Measurements from ENCODE around the gene LCN6. TPM values are rescaled to one million over a fixed set of nuclear protein-coding genes. Genes with fewer than 3 reads are reported as not detected.
"Not testable (repeated sequence)": the region's sequence is repeated elsewhere in the genome, so short reads cannot be mapped to it uniquely, and the experiment has no call there.

LCN6 gene
- total and polyA plus RNA-seq, 8 donors: 0.38 to 18.9 TPM; not detected in 6

DNA sequence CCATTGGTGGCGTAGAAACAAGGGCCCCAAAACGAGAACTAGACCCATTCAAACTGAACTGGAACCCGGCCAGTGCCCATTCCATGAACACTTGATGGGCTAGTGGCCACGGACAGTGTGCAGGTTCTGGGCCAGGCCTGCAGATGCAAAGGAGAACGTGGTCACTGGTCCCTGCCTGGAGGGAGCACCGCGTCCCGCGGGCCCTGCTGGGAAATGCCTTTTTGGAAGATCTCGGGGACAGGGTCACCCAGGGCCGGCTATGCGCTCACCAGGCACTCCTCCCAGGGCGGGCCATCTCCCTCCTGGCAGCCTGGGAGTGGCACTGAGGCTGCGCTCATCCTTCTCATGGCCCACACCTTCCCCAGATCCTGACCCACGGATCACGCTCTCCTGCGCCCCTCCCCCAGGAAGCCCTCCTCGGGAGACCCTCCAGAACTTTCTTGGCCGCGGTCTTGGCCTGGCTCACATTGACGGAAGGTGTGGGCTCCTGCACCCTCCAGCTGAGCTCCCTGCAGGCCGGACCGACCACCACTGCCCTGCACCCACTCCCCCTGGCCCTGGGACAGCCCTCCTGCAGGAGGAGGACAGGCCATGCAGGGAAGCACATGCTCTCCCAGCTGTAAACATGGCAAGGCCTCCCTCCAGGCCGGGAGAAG, 38.7 kb downstream of the LCN6 start:
- no peaks in the 10 kb centered on the region for H3K9me3 ChIP-seq
- intact Hi-C loops (cut with DNase I): no loop called here
- no peak overlapping the region for H3K4me3 ChIP-seq
- DNase-seq (peak in 1 of 4 donors; percentile 54), ATAC-seq (no peak)
- TF ChIP-seq CTCF (IDR thresholded peaks at IDR 0.05): no peak
- H3K36me3 ChIP-seq: no peaks in the 10 kb centered on the region
- H3K27ac ChIP-seq: no peak overlapping the region
- H3K4me1 ChIP-seq: peaks cover 6 to 33% of the 10 kb centered on the region in 2 donors
- peaks cover 0 to 39% of the 10 kb centered on the region in 2 donors for H3K27me3 ChIP-seq

- Histone ChIP-seq H3K9me3 (no peaks in the 10 kb centered on the region), H3K27me3 (peaks cover 0 to 23% of the 10 kb centered on the region in 2 donors), H3K4me1 (peaks cover 6 to 17% of the 10 kb centered on the region in 2 donors), H3K4me3 (no peak overlapping the region), H3K27ac (no peak overlapping the region), H3K36me3 (no peaks in the 10 kb centered on the region)
- DNase-seq (no peak), ATAC-seq (no peak)
- no peak for TF ChIP-seq CTCF (IDR thresholded peaks at IDR 0.05)
- intact Hi-C loops (cut with DNase I): no loop called here
Observed at GRCh38 chr9:136707849-136708517, 40.3 kb downstream of the LCN6 start.

GRCh38 chr9:136707011-136707410, 41.3 kb downstream of the LCN6 start:
- no peak for TF ChIP-seq CTCF (IDR thresholded peaks at IDR 0.05)
- Histone ChIP-seq H3K27me3 (peaks cover 0 to 15% of the 10 kb centered on the region in 2 donors), H3K9me3 (no peaks in the 10 kb centered on the region), H3K4me3 (no peak overlapping the region), H3K36me3 (no peaks in the 10 kb centered on the region), H3K27ac (no peak overlapping the region), H3K4me1 (peaks cover 6 to 11% of the 10 kb centered on the region in 2 donors)
- intact Hi-C loops (cut with DNase I): no loop called here
- ATAC-seq: no peak
- DNase-seq: no peak

DNA sequence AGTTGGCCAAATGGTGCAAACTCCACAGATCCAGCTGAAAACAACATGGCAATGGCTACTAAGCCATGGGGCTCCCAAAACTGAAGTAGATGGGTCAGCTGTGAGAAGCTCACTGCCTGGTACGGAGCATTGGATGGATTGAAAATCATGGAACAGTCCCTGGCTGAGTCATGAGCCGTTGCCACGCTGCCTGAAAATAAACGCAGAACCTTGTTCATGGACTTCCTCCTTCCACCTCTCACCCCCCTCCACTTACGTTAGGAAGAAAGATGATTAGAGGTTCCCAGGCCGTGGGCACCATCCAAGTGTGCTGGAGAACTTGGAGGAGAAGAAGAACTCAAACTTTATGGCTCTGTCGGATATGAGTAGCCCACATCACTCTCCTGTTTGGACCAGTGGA, 42.8 kb downstream of the LCN6 start:
- Histone ChIP-seq H3K4me1 (peaks cover 6 to 15% of the 10 kb centered on the region in 2 donors), H3K27me3 (peaks cover 4 to 11% of the 10 kb centered on the region in 2 donors), H3K4me3 (no peak overlapping the region), H3K9me3 (no peaks in the 10 kb centered on the region), H3K27ac (no peak overlapping the region), H3K36me3 (no peaks in the 10 kb centered on the region)
- no peak for TF ChIP-seq CTCF (IDR thresholded peaks at IDR 0.05)
- intact Hi-C loops (cut with DNase I): no loop called here
- ATAC-seq (peak; percentile 16), DNase-seq (no peak)

GRCh38 chr9:136704741-136705140, 43.6 kb downstream of the LCN6 start:
- H3K27me3 ChIP-seq: peaks cover 4 to 16% of the 10 kb centered on the region in 2 donors
- H3K36me3 ChIP-seq; ATAC-seq; H3K4me3 ChIP-seq; H3K9me3 ChIP-seq; DNase-seq; intact Hi-C loops (cut with DNase I); H3K27ac ChIP-seq: not testable (repeated sequence)
- peaks cover 6 to 24% of the 10 kb centered on the region in 2 donors for H3K4me1 ChIP-seq

Measured in left lung (tissue), 10 donors.